GM23338 (cell line): Measurements from ENCODE around the gene LRP1B. TPM values are rescaled to one million over a fixed set of nuclear protein-coding genes. Genes with fewer than 3 reads are reported as not detected.

ENCODE experiments used
- ATAC-seq: fragments of 200-7000 bp; cut with Tn5 transposase; 3 replicates; pipeline ENCODE4 v1.9.1; 2020
- DNase-seq: peaks from one replicate; pipeline ENCODE4 v3.0.0-alpha.2; 2015; ENCODE audit warnings: low spot score
- H2AFZ ChIP-seq: fragments of 200-600 bp; sonication (generic); 2 replicates; pipeline ENCODE4 v1.8.0; 2016; ENCODE audit warnings: antibody characterized with exemption, mild to moderate bottlenecking, moderate library complexity
- H3F3A ChIP-seq: fragments of 200-600 bp; sonication (generic); replicated peaks from 2 replicates; pipeline ENCODE4 v1.8.0; 2017; ENCODE audit warnings: antibody characterized with exemption, mixed run types, low read depth
- H3K27ac ChIP-seq: fragments of 200-600 bp; sonication (generic); 2 replicates; pipeline ENCODE4 v1.6.1; 2016; ENCODE audit warnings: low read depth
- H3K27me3 ChIP-seq: fragments of 200-600 bp; sonication (generic); 2 replicates; pipeline ENCODE4 v1.8.0; 2016; ENCODE audit warnings: mild to moderate bottlenecking, mixed run types, moderate library complexity; ENCODE audit not compliant: insufficient read depth
- H3K36me3 ChIP-seq: fragments of 200-600 bp; sonication (generic); 2 replicates; pipeline ENCODE4 v1.8.0; 2016; ENCODE audit warnings: mild to moderate bottlenecking; ENCODE audit not compliant: insufficient read depth
- H3K4me1 ChIP-seq: fragments of 200-600 bp; sonication (generic); 2 replicates; pipeline ENCODE4 v1.8.0; 2016; ENCODE audit warnings: mild to moderate bottlenecking, moderate library complexity; ENCODE audit not compliant: insufficient read depth
- H3K4me2 ChIP-seq: fragments of 200-600 bp; sonication (generic); 2 replicates; pipeline ENCODE4 v1.7.1; 2017; ENCODE audit warnings: mixed run types
- H3K4me3 ChIP-seq: fragments of 200-600 bp; sonication (generic); 2 replicates; pipeline ENCODE4 v1.6.1; 2016; ENCODE audit warnings: mixed run types
- H3K79me2 ChIP-seq: fragments of 200-600 bp; sonication (generic); replicated peaks from 2 replicates; pipeline ENCODE4 v1.8.0; 2017; ENCODE audit warnings: mild to moderate bottlenecking; ENCODE audit not compliant: insufficient read depth
- H3K9me2 ChIP-seq: fragments of 200-600 bp; sonication (generic); 2 replicates; pipeline ENCODE4 v1.8.0; 2017; ENCODE audit not compliant: insufficient read depth
- H4K20me1 ChIP-seq: fragments of 200-600 bp; sonication (generic); replicated peaks from 2 replicates; pipeline ENCODE4 v1.8.0; 2017; ENCODE audit warnings: mild to moderate bottlenecking; ENCODE audit not compliant: insufficient read depth
- H3K27ac Mint-ChIP-seq: 2 replicates; pipeline ENCODE4 v1.8.0; 2020; ENCODE audit warnings: inconsistent platforms, mild to moderate bottlenecking, moderate library complexity, mixed read lengths
- H3K27me3 Mint-ChIP-seq: 3 replicates; pipeline ENCODE4 v1.8.0; 2022; ENCODE audit warnings: low read depth, mild to moderate bottlenecking, moderate library complexity, mixed read lengths, inconsistent platforms; ENCODE audit not compliant: insufficient read depth, poor library complexity
- H3K36me3 Mint-ChIP-seq: 3 replicates; pipeline ENCODE4 v1.8.0; 2021; ENCODE audit warnings: low read depth, mild to moderate bottlenecking, inconsistent platforms, moderate library complexity, mixed read lengths
- H3K4me1 Mint-ChIP-seq: 3 replicates; pipeline ENCODE4 v1.8.0; 2020; ENCODE audit warnings: mild to moderate bottlenecking, inconsistent platforms, mixed read lengths
- H3K4me3 Mint-ChIP-seq: 3 replicates; pipeline ENCODE4 v1.8.0; 2021; ENCODE audit warnings: moderate library complexity, mild to moderate bottlenecking, inconsistent platforms, mixed read lengths
- H3K9me3 Mint-ChIP-seq: 3 replicates; pipeline ENCODE4 v1.8.0; 2020; ENCODE audit warnings: moderate library complexity, mild to moderate bottlenecking, inconsistent platforms, mixed read lengths
- CTCF ChIP-seq, 2 experiments: fragments of 200-600 bp in 1 of 2; sonication (generic) in 1 of 2; conservative IDR thresholded peaks; 2 replicates each; pipeline versions ENCODE4 v1.5.1 to v1.6.1; 2016 to 2017; ENCODE audit warnings: antibody characterized with exemption in 2 of 2, low read depth in 2 of 2, mild to moderate bottlenecking in 2 of 2, moderate library complexity in 1 of 2
- ETS1 ChIP-seq: IDR thresholded peaks from 2 replicates; pipeline ENCODE4 v1.6.1; 2016; ENCODE audit warnings: antibody characterized with exemption
- EZH2 ChIP-seq: fragments of 200-600 bp; sonication (generic); IDR thresholded peaks from one replicate; pipeline ENCODE4 v1.8.0; 2017; ENCODE audit warnings: antibody characterized with exemption, mild to moderate bottlenecking, low read depth; ENCODE audit not compliant: unreplicated experiment
- EZH2phosphoT487 ChIP-seq: fragments of 200-600 bp; sonication (generic); IDR thresholded peaks from one replicate; pipeline ENCODE4 v1.8.1; 2018; ENCODE audit warnings: antibody characterized with exemption; ENCODE audit not compliant: unreplicated experiment
- JUNB ChIP-seq: IDR thresholded peaks from one replicate; pipeline ENCODE4 v1.6.1; 2016; ENCODE audit warnings: antibody characterized with exemption; ENCODE audit not compliant: unreplicated experiment
- NANOG ChIP-seq: IDR thresholded peaks from 2 replicates; pipeline ENCODE4 v1.6.1; 2016; ENCODE audit warnings: antibody characterized with exemption, borderline replicate concordance
- POLR2AphosphoS5 ChIP-seq: IDR thresholded peaks from 2 replicates; pipeline ENCODE4 v1.6.1; 2016; ENCODE audit warnings: antibody characterized with exemption, low read depth
- REST ChIP-seq: IDR thresholded peaks from one replicate; pipeline ENCODE4 v1.6.1; 2018; ENCODE audit warnings: antibody characterized with exemption; ENCODE audit not compliant: unreplicated experiment
- STAT1 ChIP-seq: IDR thresholded peaks from one replicate; pipeline ENCODE4 v1.6.1; 2016; ENCODE audit warnings: antibody characterized with exemption; ENCODE audit not compliant: unreplicated experiment
- polyA plus RNA-seq: library from polyadenylated mRNA; unstranded; fragments of >200 nt; fragmentation: Nextera tagmentation; extraction: Ambion mirVana; gene quantifications from 2 replicates; pipeline ENCODE4 v1.2.1, GENCODE V29; 2016
- total RNA-seq: library from RNA; depleted of rRNA; stranded (reverse); fragments of >200 nt; shearing (Covaris generic); gene quantifications from 2 replicates; pipeline ENCODE4 v1.2.3, GENCODE V29; 2014

LRP1B gene
- total and polyA plus RNA-seq, 2 experiments from 2014 or later: 0.15 to 0.97 TPM

GRCh38 chr2:140747665-140748064 is 1383.2 kb downstream of the LRP1B start:
- no peaks in the 10 kb centered on the region for H3K9me2 ChIP-seq
- H3K4me2 ChIP-seq: no peak overlapping the region
- H3K27ac ChIP-seq: no peak overlapping the region
- Mint-ChIP-seq H3K27me3 (no peaks in the 10 kb centered on the region), H3K36me3 (no peaks in the 10 kb centered on the region), H3K9me3 (no peaks in the 10 kb centered on the region), H3K4me1 (peaks cover 3% of the 10 kb centered on the region; the same call in 2 of the 3 replicates), H3K27ac (no peak overlapping the region), H3K4me3 (no peak overlapping the region)
- H3F3A ChIP-seq: no peaks in the 10 kb centered on the region
- no peaks in the 10 kb centered on the region for H3K27me3 ChIP-seq
- H4K20me1 ChIP-seq: no peaks in the 10 kb centered on the region
- ATAC-seq: no peak
- peak overlapping the region; percentile 45; the same call in 1 of the 2 replicates for H2AFZ ChIP-seq
- TF ChIP-seq CTCF (conservative IDR thresholded peaks at IDR 0.05; ENCODE audit: low read depth in 2 of 2): no peak
- TF ChIP-seq EZH2: no peak
- no peak for TF ChIP-seq NANOG
- no peak overlapping the region for H3K4me3 ChIP-seq
- H3K79me2 ChIP-seq: no peaks in the 10 kb centered on the region
- H3K36me3 ChIP-seq: no peaks in the 10 kb centered on the region
- no peak for DNase-seq
- no peaks in the 10 kb centered on the region for H3K4me1 ChIP-seq

GRCh38 chr2:140747090-140747489 is 1383.7 kb downstream of the LRP1B start:
- H3K36me3 Mint-ChIP-seq: no peaks in the 10 kb centered on the region
- no peak for TF ChIP-seq CTCF (conservative IDR thresholded peaks at IDR 0.05; ENCODE audit: low read depth in 2 of 2)
- no peak for TF ChIP-seq EZH2phosphoT487
- TF ChIP-seq POLR2AphosphoS5: no peak
- no peak for TF ChIP-seq REST
- TF ChIP-seq JUNB: no peak
- TF ChIP-seq ETS1: no peak
- TF ChIP-seq NANOG: no peak
- no peak for TF ChIP-seq STAT1

More at GRCh38 chr2:140747090-140747489, 1383.7 kb downstream of the LRP1B start:
- H3F3A ChIP-seq: no peaks in the 10 kb centered on the region
- DNase-seq: peak; percentile 36
- H3K27me3 ChIP-seq: no peaks in the 10 kb centered on the region
- no peaks in the 10 kb centered on the region for H3K4me1 ChIP-seq
- H3K27ac ChIP-seq: no peak overlapping the region
- H3K4me3 ChIP-seq: no peak overlapping the region
- H3K79me2 ChIP-seq: no peaks in the 10 kb centered on the region
- ATAC-seq: peak; percentile 48; the same call in 2 of the 3 replicates
- no peaks in the 10 kb centered on the region for H3K36me3 ChIP-seq
- Mint-ChIP-seq H3K4me3 (no peak overlapping the region), H3K4me1 (peaks cover 3% of the 10 kb centered on the region; the same call in 2 of the 3 replicates), H3K27ac (no peak overlapping the region; the same call in 1 of the 2 replicates), H3K27me3 (no peaks in the 10 kb centered on the region), H3K9me3 (no peaks in the 10 kb centered on the region)
- H4K20me1 ChIP-seq: no peaks in the 10 kb centered on the region
- H3K4me2 ChIP-seq: no peak overlapping the region
- H3K9me2 ChIP-seq: no peaks in the 10 kb centered on the region
- H2AFZ ChIP-seq: peak overlapping the region; percentile 45; the same call in 1 of the 2 replicates
